Measurements from ENCODE around the gene HDAC10. TPM values are rescaled to one million over a fixed set of nuclear protein-coding genes. Genes with fewer than 3 reads are reported as not detected.

Gene HDAC10
- 35.2 and 39.5 TPM in 2 replicates for total RNA-seq

GRCh38 chr22:50250555-50251476 is at the start of gene HDAC10:
Gene HDAC10 (minus strand): TSS chr22:50251265. CDS start chr22:50251032, 233 bp downstream.
- peak; percentile 85 for DNase-seq

GRCh38 chr22:50300620-50301257 is 49.7 kb upstream of the HDAC10 start:
- no peak for DNase-seq

- no peak for DNase-seq
Observed at GRCh38 chr22:50299785-50300619, 48.9 kb upstream of the HDAC10 start.

GRCh38 chr22:50298937-50299784 is 48.1 kb upstream of the HDAC10 start:
- peak; percentile 47 for DNase-seq

- DNase-seq: no peak
Observed at GRCh38 chr22:50298266-50298637, 47.2 kb upstream of the HDAC10 start.

GRCh38 chr22:50297510-50298265 is 46.6 kb upstream of the HDAC10 start:
- no peak for DNase-seq

- DNase-seq: no peak
Observed at GRCh38 chr22:50296658-50297490, 45.8 kb upstream of the HDAC10 start.

- no peak for DNase-seq
Observed at GRCh38 chr22:50294319-50294656, 43.2 kb upstream of the HDAC10 start.

GRCh38 chr22:50293441-50294318 is 42.6 kb upstream of the HDAC10 start:
- DNase-seq: peak; percentile 71

GRCh38 chr22:50292643-50293440 is 41.8 kb upstream of the HDAC10 start:
- no peak for DNase-seq

- no peak for DNase-seq
Observed at GRCh38 chr22:50289942-50290630, 39.0 kb upstream of the HDAC10 start.

GRCh38 chr22:50289151-50289941 is 38.3 kb upstream of the HDAC10 start:
- no peak for DNase-seq

GRCh38 chr22:50287731-50288130 is 36.7 kb upstream of the HDAC10 start:
- DNase-seq: no peak

GRCh38 chr22:50286701-50287318 is 35.7 kb upstream of the HDAC10 start:
- DNase-seq: no peak

GRCh38 chr22:50286275-50286674 is 35.2 kb upstream of the HDAC10 start:
- no peak for DNase-seq

GRCh38 chr22:50285568-50286229 is 34.6 kb upstream of the HDAC10 start:
- no peak for DNase-seq

All from dermis blood vessel endothelial cell (primary cell).